SK-N-SH treated with all-trans-retinoic acid at 6 μM for 48 hours (cell line): ENCODE measurements around the gene KNDC1.

ENCODE experiments used
- BACH2 ChIP-seq: fragments of 250-450 bp; sonication (Bioruptor Pico); IDR thresholded peaks from 2 replicates; pipeline ENCODE4 v1.9.0; 2021; ENCODE audit warnings: mild to moderate bottlenecking, borderline replicate concordance
- PPARA ChIP-seq: fragments of 250-450 bp; sonication (Bioruptor Pico); IDR thresholded peaks from 2 replicates; pipeline ENCODE4 v1.5.0; 2020; ENCODE audit warnings: mild to moderate bottlenecking, borderline replicate concordance
- RARB ChIP-seq: fragments of 250-450 bp; sonication (Bioruptor Pico); IDR thresholded peaks from 2 replicates; pipeline ENCODE4 v1.8.0; 2021; ENCODE audit warnings: mild to moderate bottlenecking, moderate library complexity
- SNAI2 ChIP-seq: fragments of 250-450 bp; sonication (Bioruptor Pico); IDR thresholded peaks from 2 replicates; pipeline ENCODE4 v1.5.0; 2020; ENCODE audit warnings: mild to moderate bottlenecking, moderate library complexity
- ZFP30 ChIP-seq: fragments of 450-650 bp; formaldehyde crosslinking; IDR thresholded peaks from 2 replicates; pipeline ENCODE4 v1.5.0; 2022; ENCODE audit warnings: mild to moderate bottlenecking, moderate library complexity
- ZNF8 ChIP-seq: fragments of 450-650 bp; formaldehyde crosslinking; IDR thresholded peaks from 2 replicates; pipeline ENCODE4 v1.5.0; 2020; ENCODE audit warnings: mild to moderate bottlenecking, moderate library complexity
- TF ChIP-seq, protein P1 (sequence below): fragments of 250-450 bp; sonication (Bioruptor Pico); IDR thresholded peaks from 2 replicates; pipeline ENCODE4 v1.5.1; 2020; ENCODE audit warnings: low read depth, mild to moderate bottlenecking, moderate library complexity
- TF ChIP-seq, protein P2 (sequence below): fragments of 250-450 bp; sonication (Bioruptor Pico); IDR thresholded peaks from 2 replicates; pipeline ENCODE4 v1.8.0; 2020; ENCODE audit warnings: mild to moderate bottlenecking, moderate library complexity, borderline replicate concordance

DNA sequence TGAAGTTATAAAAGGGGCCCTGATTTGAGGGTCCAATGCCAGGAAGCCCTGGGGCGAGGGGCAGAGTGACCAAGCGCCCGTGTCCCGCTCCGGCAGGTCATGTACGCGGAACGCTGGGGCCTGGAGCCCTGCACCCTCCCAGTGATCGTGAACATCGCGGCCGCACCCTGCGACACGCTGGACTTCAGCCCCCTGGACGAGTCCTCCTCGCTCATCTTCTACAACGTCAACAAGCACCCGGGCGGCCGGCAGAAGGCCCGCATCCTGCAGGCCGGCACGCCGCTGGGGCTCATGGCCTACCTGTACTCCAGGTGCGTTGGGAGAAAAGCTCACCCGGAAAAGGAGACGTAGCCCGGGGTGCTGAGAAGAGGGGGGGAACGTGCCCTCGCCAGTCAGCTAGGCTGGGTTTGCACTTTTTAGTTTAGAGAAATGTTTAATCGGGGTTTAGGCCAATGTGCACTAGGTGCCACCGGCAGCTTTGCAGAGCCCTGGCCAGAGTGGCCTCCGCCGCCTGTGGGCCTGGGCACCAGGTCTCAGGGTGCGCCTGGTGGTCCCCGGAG is 47.1 kb downstream of the KNDC1 start:
- no peak for TF ChIP-seq ZFP30 (CRISPR knock-in tag)
- TF ChIP-seq SNAI2 (CRISPR knock-in tag): no peak
- TF ChIP-seq BACH2 (CRISPR knock-in tag): no peak
- no peak for TF ChIP-seq RARB (CRISPR knock-in tag)
- TF ChIP-seq, protein P1, sequence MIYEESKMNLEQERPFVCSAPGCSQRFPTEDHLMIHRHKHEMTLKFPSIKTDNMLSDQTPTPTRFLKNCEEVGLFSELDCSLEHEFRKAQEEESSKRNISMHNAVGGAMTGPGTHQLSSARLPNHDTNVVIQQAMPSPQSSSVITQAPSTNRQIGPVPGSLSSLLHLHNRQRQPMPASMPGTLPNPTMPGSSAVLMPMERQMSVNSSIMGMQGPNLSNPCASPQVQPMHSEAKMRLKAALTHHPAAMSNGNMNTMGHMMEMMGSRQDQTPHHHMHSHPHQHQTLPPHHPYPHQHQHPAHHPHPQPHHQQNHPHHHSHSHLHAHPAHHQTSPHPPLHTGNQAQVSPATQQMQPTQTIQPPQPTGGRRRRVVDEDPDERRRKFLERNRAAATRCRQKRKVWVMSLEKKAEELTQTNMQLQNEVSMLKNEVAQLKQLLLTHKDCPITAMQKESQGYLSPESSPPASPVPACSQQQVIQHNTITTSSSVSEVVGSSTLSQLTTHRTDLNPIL: no peak
- TF ChIP-seq ZNF8 (CRISPR knock-in tag): no peak
- TF ChIP-seq, protein P2, sequence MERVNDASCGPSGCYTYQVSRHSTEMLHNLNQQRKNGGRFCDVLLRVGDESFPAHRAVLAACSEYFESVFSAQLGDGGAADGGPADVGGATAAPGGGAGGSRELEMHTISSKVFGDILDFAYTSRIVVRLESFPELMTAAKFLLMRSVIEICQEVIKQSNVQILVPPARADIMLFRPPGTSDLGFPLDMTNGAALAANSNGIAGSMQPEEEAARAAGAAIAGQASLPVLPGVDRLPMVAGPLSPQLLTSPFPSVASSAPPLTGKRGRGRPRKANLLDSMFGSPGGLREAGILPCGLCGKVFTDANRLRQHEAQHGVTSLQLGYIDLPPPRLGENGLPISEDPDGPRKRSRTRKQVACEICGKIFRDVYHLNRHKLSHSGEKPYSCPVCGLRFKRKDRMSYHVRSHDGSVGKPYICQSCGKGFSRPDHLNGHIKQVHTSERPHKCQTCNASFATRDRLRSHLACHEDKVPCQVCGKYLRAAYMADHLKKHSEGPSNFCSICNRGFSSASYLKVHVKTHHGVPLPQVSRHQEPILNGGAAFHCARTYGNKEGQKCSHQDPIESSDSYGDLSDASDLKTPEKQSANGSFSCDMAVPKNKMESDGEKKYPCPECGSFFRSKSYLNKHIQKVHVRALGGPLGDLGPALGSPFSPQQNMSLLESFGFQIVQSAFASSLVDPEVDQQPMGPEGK (CRISPR knock-in tag): no peak
- TF ChIP-seq PPARA (CRISPR knock-in tag): no peak
